ENCODE data around the gene NRCAM.
"Not testable (repeated sequence)": the region's sequence is repeated elsewhere in the genome, so short reads cannot be mapped to it uniquely, and the experiment has no call there.

The NRCAM gene

GRCh38 chr7:108455998-108456677, at the start of gene NRCAM:
Gene NRCAM, minus strand, starts transcription at chr7:108456436. Its CDS starts 216,372 bp downstream, at chr7:108240064.
- DNase-seq (ENCODE audit: low spot score), result peak; percentile 20

GRCh38 chr7:108504576-108504975, 48.3 kb upstream of the NRCAM start:
- not testable (repeated sequence) for DNase-seq (ENCODE audit: low spot score)

- DNase-seq (ENCODE audit: low spot score), result no peak
Measured at GRCh38 chr7:108503112-108504026, 47.1 kb upstream of the NRCAM start.

GRCh38 chr7:108499566-108499965, 43.3 kb upstream of the NRCAM start:
- no peak for DNase-seq (ENCODE audit: low spot score)

- DNase-seq (ENCODE audit: low spot score), result no peak
Measured at GRCh38 chr7:108498481-108498880, 42.2 kb upstream of the NRCAM start.

GRCh38 chr7:108497082-108497725, 41.0 kb upstream of the NRCAM start:
- peak; percentile 32 for DNase-seq (ENCODE audit: low spot score)

GRCh38 chr7:108492742-108493141, 36.5 kb upstream of the NRCAM start:
- DNase-seq (ENCODE audit: low spot score), result no peak

- DNase-seq (ENCODE audit: low spot score), result no peak
Measured at GRCh38 chr7:108488768-108489538, 32.7 kb upstream of the NRCAM start.

GRCh38 chr7:108487646-108488045, 31.4 kb upstream of the NRCAM start:
- DNase-seq (ENCODE audit: low spot score), result no peak

GRCh38 chr7:108486291-108486966, 30.2 kb upstream of the NRCAM start:
- DNase-seq (ENCODE audit: low spot score), result peak; percentile 4

GRCh38 chr7:108484137-108484536, 27.9 kb upstream of the NRCAM start:
- DNase-seq (ENCODE audit: low spot score), result no peak

GRCh38 chr7:108480311-108480710, 24.1 kb upstream of the NRCAM start:
- no peak for DNase-seq (ENCODE audit: low spot score)

GRCh38 chr7:108479751-108480150, 23.5 kb upstream of the NRCAM start:
- DNase-seq (ENCODE audit: low spot score), result no peak

GRCh38 chr7:108479118-108479517, 22.9 kb upstream of the NRCAM start:
- DNase-seq (ENCODE audit: low spot score), result no peak

- DNase-seq (ENCODE audit: low spot score), result no peak
Measured at GRCh38 chr7:108468246-108468645, 12.0 kb upstream of the NRCAM start.

GRCh38 chr7:108467391-108467790, 11.2 kb upstream of the NRCAM start:
- DNase-seq (ENCODE audit: low spot score), result no peak

GRCh38 chr7:108466322-108466721, 10.1 kb upstream of the NRCAM start:
- not testable (repeated sequence) for DNase-seq (ENCODE audit: low spot score)

- no peak for DNase-seq (ENCODE audit: low spot score)
Measured at GRCh38 chr7:108464743-108465142, 8.5 kb upstream of the NRCAM start.

GRCh38 chr7:108463613-108464012, 7.4 kb upstream of the NRCAM start:
- DNase-seq (ENCODE audit: low spot score), result no peak

- no peak for DNase-seq (ENCODE audit: low spot score)
Measured at GRCh38 chr7:108461840-108462239, 5.6 kb upstream of the NRCAM start.

- DNase-seq (ENCODE audit: low spot score), result no peak
Measured at GRCh38 chr7:108460964-108461363, 4.7 kb upstream of the NRCAM start.

Data from hepatic stellate cell (primary cell).